ENCODE measurements around the gene SLC31A2.

DNA sequence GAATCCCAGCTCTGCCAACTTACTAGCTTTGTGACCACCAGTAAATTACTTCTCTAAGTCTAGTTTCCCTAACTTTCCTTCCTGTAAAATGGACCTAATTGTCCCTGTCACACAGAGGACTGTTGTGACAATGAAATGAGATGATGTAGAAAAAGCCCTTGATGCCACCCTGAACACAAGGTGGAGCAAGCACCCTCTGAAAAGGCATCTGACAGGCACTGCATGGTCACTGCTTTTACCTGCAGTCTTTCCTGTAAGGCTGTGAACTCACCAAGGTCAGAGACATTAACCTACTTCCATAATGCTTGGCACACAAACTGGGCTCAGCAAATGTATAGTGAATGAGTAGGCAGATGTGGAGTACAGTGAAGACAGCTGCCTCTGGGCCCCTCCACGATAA lies 6.1 kb downstream of the SLC31A2 start:
- TF ChIP-seq SUZ12 (IDR thresholded peaks at IDR 0.05; ENCODE audit: extremely low read depth, insufficient read depth, insufficient read length) = no peak
- TF ChIP-seq ZNF274 (IDR thresholded peaks at IDR 0.05; ENCODE audit: low read depth, low read length) = no peak
- TF ChIP-seq YY1 (IDR thresholded peaks at IDR 0.05; ENCODE audit: insufficient read depth, insufficient read length) = no peak

All from NT2/D1 (cell line).